OCI-M2 (cell line): Measurements from ENCODE around the gene SDCBP2.

Experiments used
- DNase-seq: peaks from one replicate; lab custom pipeline; 2025; ENCODE audit not compliant: unreplicated experiment; lab: John Stamatoyannopoulos, UW

SDCBP2 gene

DNA sequence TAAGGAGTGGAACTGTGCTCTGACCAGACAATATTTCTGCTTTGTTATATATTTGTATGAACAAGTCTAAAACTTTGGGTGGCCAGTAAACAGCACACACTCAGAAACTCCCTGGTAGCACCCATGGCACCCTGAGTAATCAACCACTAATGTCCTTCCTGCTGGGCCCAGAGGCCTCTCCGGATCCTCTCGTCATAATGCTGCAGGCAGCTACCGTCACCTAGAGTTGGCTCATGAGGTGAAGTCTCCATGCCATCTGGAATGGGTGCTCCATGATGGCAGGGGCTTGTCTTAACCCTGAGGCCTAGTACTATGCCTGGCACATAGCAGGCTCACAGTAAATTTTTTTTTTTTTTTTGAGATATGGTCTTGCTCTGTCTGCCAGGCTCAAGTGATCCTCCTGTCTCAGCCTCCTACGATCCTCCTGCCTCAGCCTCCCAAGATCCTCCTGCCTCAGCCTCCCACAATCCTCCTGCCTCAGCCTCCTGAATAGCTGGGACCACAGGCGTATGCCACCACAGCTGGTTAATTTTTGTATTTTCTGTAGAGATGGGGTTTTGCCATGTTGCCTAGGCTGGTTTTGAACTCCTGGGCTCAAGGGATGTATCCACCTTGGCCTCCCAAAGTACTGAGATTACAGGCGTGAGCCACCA lies 3.0 kb upstream of the SDCBP2 start:
- DNase-seq, result no peak

DNA sequence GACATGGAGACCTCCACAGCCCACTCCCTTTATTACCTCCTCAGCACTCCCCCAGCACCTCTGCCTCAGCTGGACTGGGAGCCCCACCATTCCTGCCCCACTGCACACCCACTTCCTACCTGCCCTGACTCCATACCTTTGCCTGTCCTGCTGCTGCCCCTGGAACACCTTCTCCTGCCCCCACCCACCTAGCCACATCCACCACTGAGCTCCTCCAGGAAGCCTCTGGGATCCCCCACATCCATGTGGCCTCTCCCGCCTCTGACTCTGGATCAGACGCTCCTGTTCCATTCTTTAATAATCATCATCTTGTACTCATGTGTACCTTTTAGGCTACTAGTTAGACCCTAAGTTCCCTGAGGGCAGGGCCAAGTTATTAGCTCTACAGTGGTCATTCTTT lies 2.2 kb upstream of the SDCBP2 start:
- DNase-seq, result no peak

DNA sequence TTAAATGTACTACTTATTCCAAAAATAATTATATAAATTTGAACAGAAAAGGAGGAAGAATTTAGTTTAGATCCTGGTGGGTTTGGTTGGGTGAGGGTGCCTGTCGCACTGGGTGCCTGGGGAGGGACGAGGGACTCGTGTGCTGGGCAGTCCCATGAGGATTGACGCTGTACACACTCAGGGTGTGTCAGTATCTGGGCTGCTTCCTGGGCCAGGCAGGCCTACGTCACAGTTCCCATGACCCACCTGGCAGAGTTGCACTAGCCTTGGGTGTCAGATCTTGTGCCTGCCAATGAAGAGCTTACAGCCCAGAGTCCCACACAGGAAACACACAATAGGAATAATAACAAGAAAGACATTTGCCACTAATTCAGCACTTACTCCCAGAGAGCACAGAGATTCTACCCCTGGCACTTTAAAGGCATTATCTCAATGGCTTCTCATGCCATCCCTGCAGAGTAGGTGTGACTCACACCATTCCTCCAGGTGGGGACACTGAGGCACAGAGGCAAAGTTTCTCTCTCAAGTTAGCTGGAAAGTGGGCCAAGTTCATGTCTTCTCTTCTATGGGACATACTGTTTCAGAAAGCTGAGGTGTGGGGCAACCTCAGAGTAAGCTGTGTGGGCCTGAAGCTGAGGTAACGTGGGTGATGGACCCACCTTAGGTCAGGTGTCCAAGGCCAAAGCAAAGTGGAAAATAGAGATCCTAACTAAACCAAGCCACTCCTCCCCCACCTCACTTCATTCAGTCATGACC lies 1.3 kb upstream of the SDCBP2 start:
- DNase-seq, result no peak

DNA sequence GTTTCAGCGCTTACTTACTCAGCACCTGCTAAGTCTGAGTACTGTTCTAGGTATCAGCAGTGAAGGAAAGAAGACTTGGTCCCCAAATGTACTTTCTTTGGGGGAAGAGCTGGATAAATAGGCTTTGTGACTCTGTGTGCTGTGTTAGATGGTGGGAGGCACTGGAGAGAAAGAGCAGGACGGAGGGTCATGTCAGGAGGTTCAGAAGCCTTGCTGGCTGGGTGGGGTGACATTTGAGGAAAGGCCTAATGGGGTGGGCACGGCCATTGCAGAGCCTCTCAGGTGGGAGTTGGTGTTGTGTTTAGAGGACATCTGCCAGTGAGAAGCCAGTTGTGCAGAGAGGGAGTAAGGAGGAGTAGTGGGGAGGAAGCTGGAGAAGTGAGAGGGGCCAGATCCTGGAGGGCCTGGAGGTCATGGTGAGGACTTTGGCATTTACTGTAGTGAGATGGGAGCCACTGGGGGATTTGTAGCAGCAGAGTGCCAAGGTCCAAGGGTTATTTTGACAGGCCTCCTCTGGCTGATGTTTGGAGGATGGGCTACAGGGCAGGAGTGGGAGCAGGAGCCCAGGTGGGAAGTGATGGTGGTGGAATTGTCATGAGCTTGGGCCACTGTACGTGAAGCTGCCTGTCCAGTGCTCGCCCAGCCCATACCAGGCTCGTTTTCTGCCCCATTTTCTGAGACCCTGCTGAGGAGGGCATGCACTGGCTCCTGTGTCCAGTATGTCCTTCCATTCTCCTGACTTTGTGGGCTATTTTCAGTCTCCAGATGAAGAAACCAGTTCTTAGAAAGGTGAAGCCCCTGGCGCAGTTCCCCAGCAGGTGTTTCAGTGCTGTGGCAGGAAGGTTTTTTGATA lies 886 bp downstream of the SDCBP2 start:
- DNase-seq, result no peak

DNA sequence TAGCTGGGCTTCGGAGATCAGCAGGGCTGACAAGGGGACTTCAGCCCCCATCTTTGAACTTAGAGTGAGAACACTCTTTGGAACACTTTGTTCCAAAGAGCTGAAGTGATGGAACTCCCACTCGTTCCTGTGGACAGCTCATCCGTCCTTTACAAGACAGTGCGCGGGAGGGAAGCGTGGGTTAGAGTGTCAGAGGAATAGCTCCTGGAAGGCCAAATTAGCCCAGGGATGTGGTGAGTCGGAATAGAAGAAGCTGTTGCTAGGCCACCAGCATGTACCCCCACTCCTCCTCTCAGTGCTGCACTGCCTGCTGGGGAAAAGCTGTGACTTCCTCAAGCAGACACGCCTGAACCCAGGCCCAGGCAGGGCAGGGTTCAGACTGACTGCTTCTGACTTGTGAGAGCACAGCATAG lies 1.7 kb downstream of the SDCBP2 start:
- no peak for DNase-seq

DNA sequence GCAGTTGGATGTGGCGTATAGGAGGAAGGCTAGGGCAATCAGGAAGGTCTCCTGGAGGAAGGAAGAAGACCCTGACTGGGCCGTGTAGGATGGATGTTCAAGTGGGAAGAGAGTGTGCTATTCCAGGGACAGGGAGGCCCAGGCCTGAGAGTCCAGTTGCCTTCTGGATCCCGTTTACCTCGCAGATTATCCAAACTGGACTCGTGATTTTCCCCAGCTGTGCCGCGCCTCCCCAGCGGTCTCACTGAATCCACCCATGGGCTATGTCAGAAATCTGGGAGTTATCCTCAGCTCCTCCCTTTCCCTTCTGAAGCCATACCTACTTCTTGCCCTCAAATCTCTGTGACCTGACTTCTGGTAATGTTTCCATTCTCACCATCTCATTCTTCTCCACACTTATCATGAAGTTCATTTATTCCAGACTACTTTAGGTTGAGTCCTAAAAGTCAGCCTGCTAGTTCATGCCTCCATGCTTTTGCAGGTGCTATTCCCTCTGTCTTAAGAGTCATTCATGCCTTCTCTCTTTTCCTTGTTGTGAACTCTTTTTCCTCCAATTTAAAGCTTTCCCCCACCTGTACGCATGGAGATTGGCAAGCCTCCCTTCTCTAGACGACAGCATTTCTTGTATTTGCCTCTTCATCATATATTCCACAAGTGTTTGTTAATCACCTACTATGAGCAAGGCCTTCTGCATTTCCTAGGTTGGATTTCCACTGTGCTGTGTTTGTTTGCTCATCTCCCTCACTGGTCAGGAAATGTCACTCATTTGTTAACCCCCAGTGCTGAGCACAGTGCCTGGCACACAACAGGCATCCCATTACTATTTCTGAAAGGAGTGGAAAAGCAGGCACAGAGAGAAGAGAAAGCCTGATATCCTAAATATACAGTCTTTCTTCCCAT lies 2.7 kb downstream of the SDCBP2 start:
- DNase-seq, result no peak

DNA sequence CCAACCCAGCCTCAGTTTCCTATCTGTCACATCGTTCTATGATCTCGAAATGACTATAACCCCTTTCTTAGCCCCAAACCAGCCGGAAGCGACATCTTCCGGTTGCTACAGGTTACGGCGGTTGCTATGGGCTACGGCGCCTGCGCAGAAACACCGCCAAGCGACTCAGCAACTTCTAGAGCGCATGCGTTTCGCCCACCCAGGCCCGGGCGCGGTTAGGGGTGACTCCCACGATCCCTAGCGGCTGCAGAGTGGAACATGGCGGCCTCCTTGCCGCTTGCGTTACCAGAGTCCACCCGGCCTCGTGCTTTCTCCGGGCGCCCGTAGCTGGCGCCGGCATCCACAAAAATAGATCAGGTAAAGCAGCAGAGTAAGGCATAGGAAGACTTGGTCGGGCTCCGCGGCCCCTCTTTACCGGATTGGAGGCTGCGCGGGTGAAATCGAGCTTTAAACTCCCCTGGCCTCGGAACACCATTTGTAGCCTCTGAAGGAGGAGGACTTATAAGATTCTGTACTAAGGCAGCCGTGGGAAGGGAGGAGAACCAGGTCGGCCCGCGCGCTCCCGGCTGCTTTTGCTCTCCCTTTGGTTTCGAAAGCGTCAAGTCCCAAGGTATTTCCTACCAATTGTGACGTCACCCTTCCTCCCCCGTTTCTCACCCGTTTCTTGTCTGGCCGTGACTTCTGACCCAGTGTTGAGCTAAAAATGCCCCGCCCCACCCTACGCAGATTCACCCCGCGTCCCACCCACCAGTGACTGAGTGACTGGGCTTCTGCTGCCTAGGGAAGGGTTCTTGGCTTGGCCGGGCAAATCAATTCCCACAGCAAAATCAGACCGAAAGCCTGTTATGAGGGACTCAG lies 3.5 kb downstream of the SDCBP2 start:
- peak; percentile 79 for DNase-seq

DNA sequence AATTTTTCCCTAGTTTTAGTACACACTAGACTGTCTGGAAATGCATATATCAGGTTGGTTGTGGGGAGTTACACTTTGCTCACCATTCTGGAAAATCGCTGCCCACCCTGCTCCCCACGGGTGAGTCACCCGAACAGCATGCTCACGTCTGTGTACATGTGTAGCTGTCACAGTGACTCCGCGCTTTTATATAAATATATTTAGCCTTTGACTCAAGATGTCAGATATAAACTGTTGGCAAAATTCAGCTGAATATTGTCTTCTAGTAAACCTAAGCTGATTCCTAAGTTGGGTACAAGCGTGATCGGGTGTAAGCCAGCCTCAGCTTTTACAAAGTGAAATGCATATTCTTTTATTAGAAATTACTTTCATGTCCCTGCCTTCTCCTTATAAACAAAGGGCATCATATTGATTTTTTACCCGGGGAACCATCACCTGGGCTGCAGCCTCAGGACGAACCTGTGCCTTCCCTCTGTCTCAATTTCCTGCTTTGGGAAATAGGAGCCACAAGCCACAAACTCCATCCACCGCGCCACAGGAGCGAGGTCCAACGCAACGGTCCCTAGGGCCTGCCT lies 4.3 kb downstream of the SDCBP2 start:
- DNase-seq, result no peak

DNA sequence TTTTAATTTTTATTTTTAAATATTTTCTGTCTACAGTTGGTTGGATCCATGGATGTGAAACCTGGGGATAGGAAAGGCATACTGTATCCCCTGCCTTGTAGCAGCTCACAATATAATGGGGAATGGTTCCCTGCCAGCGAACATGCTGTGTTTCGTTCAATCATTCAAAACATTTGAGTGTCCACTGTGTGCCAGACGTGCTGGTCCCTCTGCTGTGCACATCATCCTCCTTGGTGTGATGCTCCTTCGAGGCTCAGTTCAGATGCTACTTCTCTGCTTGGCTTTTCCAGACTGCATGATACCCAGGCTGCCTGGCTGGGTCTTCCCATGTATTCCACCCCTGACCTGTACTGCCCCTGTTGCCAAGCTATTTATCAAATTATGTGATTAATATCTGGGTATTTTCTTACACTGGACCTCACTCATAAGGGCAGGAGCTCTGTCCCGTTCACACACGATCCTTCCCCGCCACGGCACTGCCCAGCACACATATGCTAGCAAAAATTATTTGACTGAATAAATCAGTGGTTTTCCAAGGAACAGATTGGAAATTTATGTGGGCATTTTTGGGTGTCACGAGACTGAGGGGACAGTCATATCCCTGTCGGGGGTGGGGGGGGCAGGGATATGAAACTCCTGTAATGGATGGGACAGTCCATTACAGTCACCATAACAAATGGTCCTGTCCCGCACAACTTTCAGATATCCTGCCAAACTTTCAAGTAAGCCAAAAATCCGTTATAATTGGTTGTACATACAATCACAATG lies 4.9 kb downstream of the SDCBP2 start:
- DNase-seq, result no peak

DNA sequence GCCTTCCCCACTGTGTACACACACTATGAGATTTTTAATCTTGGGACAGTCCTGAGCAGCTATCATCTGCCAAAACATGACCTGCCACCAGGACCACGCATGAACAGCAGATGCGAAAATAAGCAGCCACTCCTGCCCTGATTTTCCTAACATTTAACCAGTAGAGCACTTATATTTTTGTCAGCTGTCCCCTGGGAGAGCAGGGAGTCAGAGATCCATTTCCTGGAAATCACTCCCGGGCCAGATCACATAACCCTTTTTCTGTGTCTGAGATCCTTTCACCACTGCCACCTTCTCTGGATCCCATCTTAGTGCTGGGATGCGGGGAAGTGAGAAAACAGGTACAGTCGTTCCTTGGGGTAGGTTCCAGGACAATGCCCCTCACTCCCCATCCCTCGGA lies 5.7 kb downstream of the SDCBP2 start:
- DNase-seq, result no peak

DNA sequence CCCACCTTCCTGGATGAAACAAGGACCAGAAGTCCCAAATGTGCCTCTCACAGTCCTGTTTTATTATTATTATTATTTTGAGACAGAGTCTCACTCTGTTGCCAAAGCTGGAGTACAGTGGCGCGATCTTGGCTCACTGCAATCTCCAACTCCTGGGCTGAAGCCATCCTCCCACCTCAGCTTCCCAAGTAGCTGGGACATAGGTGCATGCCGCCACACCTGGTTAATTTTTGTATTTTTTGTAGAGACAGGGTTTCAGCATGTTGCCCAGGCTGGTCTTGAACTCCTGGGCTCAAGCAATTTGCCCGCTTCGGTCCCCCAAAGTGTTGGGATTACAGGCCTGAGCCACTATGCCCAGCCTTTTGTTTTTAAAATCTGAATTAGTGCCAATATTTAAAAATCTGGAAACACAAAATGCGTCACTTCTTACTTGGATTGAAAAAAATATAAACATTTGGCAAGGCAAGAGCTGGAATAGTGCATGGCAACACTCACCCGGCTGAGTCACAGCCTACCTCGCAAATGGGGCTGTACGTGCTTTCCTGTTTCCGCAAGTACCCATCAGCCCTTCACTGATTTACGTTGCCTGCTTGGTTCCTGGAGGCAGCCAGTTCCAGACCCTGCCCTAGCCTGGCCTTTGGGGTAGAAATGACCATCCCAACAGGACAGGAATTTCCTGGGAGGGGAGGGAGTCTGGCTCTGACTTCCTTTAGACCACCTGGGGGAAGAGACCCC lies 6.3 kb downstream of the SDCBP2 start:
- DNase-seq, result no peak

DNA sequence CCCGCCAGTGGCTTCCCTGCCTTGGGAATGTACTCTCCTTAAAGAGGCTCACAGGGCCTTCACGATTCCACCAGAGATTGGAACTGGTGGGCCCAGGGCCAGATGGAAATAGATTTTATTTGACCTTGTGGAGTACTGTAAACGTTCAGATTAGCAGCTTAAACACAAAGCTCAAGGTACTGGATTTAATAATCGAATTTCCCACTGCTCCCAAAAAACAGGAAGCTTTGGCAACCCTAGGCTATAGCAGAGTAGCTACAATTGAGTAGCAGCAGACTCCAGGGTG lies 7.3 kb downstream of the SDCBP2 start:
- DNase-seq, result no peak

DNA sequence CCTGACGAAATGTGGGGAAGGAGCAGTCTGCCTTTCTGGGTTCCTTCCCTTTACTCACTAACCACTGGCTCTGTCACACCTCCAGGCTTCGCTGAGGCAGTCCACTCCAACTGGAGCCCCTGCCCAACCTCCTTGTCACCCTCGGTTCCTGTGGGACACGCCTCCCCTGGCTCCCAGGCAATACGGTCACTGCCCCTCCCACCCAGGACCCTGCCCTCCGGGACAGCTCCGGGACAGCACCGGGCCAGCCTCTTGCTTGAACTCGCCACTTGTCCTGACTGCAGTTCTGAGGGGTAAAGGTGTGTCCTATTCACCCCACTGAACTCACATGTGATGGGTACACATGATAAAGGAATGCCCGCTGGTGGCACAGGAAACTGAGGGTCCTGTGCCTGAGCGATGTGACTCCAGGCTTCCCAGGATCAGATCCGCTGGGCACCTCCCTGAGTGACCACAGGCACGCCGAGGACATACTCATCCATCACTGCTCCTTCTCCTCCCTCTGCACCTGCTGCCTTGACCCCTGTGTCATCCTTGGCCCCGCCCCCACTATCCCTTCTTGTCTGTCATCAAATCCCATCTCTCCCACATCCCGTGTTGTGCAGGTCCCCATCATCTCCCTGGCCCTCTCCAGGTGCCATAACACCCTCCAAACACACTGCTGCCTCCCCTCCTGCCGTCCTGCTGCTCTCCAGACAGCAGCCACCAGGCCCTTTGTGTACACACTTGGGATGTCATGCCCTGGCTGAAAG lies 7.9 kb downstream of the SDCBP2 start:
- DNase-seq, result no peak

DNA sequence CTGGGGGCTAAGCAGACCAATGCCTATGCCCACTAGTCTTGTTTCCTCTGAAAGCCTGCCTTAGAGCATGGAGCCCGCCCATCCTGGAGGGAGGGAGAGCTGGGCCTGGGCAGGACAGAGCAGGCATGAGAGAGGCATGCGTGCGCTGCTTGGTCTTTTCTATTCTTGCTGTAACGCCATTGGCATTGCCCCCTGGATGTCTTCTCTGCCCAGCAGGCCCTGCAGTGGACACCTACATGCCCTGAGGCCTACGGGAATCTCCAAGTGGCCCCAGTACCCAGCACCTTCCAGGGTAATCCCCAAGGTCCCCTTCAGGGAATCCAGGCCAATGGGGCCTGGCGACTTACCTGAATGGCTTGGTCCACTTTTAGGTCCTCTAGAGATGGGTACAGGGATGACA lies 8.9 kb downstream of the SDCBP2 start:
- DNase-seq, result no peak

DNA sequence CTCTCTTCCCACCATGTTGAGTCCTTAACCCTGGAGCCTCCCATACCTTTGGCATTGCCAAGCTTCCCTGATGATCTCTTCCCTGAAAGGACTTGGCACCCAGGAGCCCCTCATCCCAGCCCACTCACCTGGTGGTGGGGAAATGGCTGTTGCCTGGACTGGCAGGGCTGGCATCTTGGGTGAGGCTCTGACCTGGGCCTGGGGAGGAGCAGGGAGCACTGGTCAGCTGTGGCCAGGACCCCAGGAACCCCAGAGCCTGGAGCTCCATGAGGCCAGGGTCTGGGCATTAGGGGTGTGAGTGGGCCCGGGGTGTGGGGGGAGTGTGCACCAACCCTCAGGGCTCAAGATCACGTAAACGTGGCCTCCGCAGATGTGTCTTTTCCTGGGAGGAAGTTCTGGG lies 9.5 kb downstream of the SDCBP2 start:
- no peak for DNase-seq

DNA sequence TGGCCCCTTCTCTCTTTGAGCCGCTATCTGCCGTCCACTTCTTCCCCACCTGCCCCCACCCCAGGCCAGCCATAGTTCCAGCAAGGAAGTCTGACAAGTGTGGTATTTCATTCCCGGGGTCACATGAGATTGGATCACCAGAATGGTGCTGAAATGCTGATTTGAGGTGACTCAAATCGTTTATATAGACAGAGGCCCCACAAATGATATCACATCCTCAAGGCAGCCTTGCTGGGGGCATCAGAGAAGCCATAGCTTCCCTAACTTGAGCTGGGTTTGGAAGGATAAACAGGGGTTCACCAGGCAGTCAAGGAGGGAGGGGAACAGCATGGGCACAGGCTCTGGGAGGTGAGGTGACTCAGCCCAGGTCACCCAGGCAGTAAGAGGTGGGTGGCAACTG lies 9.9 kb downstream of the SDCBP2 start:
- no peak for DNase-seq

DNA sequence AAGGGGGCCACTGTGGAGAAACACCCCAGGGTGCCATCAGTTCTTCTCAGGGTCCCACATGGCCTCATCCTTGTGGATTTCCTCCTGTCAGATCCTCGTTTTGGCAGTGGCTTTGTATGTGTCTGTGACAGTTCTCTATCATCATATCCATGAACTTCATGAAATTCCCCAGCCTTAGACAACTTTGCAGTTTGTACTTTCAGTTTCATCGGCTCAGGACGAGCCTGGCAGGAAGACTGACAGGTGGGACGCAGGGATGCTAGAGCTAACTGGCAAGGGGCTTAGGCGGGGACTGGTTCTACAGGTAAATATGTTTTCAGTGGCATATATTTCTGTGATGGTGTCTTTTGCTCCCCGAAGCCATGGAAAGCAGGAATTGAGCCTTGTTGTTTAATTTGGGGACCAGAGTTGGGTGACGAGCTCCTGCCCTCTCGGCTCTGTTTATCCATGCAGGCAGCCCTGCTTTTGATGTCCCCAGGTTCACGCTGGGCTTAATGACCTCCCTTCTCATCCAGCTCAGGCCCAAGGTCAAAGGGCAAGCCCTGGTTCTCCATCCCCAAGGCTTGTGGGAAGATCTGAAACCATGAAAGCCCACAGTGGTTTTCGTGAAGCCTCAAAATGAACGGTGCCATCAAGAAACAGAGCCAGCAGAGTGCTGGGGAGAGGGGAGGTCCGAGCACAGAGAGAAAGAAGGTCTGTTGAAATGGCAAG lies 11.2 kb downstream of the SDCBP2 start:
- DNase-seq, result no peak
